Nephron progenitor cell (in vitro differentiated cells): ENCODE measurements around the gene CDKAL1.

Experiments
- DNase-seq: peaks from one replicate; pipeline ENCODE4 v3.0.0; 2021
- H3K27ac Mint-ChIP-seq: 2 replicates; pipeline ENCODE4 v1.8.0; 2021; ENCODE audit warnings: mild to moderate bottlenecking, moderate library complexity, mixed read lengths
- H3K27me3 Mint-ChIP-seq: 2 replicates; pipeline ENCODE4 v1.8.0; 2021; ENCODE audit warnings: mild to moderate bottlenecking, low read depth, mixed read lengths; ENCODE audit not compliant: poor library complexity
- H3K36me3 Mint-ChIP-seq: 2 replicates; pipeline ENCODE4 v1.8.0; 2021; ENCODE audit warnings: low read depth, mixed read lengths
- H3K4me1 Mint-ChIP-seq: 2 replicates; pipeline ENCODE4 v1.8.0; 2021; ENCODE audit warnings: mixed read lengths
- H3K4me3 Mint-ChIP-seq: 2 replicates; pipeline ENCODE4 v1.8.0; 2021; ENCODE audit warnings: mild to moderate bottlenecking, moderate library complexity, mixed read lengths
- H3K9me3 Mint-ChIP-seq: 2 replicates; pipeline ENCODE4 v1.8.0; 2021; ENCODE audit warnings: mild to moderate bottlenecking, moderate library complexity, mixed read lengths
- TF ChIP-seq, protein P1 (sequence below): fragments of 200-600 bp; sonication (generic); IDR thresholded peaks from 2 replicates; pipeline ENCODE4 v1.5.0; 2021; ENCODE audit warnings: antibody characterized with exemption

Gene CDKAL1

DNA sequence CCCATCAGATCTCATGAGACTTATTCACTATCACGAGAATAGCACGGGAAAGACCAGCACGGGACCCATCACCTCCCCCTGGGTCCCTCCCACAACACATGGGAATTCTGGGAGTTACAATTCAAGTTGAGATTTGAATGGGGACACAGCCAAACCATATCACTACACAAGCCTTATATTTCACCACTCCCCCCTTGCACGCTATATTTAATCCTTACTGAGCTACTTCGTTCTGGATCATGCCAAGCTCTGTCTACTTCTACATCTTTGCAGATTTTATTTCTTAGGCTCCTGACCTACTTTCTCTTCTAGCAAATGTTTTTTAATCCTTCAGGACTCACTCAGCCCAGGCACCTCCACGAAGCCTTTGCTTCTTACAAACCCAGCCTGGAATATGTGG, 606.7 kb downstream of the CDKAL1 start:
- TF ChIP-seq, protein P1, sequence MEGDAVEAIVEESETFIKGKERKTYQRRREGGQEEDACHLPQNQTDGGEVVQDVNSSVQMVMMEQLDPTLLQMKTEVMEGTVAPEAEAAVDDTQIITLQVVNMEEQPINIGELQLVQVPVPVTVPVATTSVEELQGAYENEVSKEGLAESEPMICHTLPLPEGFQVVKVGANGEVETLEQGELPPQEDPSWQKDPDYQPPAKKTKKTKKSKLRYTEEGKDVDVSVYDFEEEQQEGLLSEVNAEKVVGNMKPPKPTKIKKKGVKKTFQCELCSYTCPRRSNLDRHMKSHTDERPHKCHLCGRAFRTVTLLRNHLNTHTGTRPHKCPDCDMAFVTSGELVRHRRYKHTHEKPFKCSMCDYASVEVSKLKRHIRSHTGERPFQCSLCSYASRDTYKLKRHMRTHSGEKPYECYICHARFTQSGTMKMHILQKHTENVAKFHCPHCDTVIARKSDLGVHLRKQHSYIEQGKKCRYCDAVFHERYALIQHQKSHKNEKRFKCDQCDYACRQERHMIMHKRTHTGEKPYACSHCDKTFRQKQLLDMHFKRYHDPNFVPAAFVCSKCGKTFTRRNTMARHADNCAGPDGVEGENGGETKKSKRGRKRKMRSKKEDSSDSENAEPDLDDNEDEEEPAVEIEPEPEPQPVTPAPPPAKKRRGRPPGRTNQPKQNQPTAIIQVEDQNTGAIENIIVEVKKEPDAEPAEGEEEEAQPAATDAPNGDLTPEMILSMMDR, result no peak
- H3K27ac Mint-ChIP-seq, result peak overlapping the region; percentile 63
- DNase-seq, result no peak
- H3K36me3 Mint-ChIP-seq, result peaks cover 17% of the 10 kb centered on the region
- peaks cover 72% of the 10 kb centered on the region for H3K4me1 Mint-ChIP-seq
- no peaks in the 10 kb centered on the region for H3K9me3 Mint-ChIP-seq
- H3K4me3 Mint-ChIP-seq, result no peak overlapping the region
- H3K27me3 Mint-ChIP-seq, result no peaks in the 10 kb centered on the region

DNA sequence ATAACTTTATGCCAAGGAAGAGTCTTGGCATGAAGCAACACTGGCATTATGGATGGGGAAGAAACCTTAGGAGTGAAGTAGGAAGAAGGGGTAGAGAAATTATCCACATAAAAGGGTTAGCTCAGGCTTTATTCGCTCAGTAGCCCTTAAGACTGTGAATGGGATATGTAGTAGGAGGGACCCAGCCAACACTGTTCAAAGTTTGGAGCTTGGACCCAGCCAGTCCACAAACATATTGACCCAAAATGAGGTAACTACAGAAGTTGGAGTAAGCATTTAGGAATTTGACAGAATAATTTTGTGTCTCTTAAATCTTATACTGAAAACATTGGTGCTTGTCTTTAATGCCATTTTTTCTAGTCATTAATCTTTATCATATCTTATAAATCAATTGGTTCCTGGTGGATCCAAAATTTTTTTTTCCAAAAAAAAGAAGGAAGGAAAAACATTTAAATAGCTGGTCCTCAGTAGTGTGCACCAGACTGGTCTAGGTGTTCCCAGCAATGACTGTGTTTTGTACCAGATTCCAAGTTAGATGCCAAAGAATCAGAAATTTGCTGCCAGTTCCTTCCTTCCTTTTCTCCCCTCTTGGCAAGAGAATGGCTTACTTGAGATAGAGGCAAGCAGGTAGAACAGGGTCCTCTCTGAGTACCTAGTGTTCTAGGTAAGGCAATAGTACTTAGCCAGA, 607.5 kb downstream of the CDKAL1 start:
- Mint-ChIP-seq H3K36me3 (peaks cover 17% of the 10 kb centered on the region), H3K4me1 (peaks cover 64% of the 10 kb centered on the region), H3K27ac (peak overlapping the region; percentile 63), H3K27me3 (no peaks in the 10 kb centered on the region), H3K9me3 (no peaks in the 10 kb centered on the region), H3K4me3 (no peak overlapping the region)
- TF ChIP-seq, protein P1, result no peak
- no peak for DNase-seq

DNA sequence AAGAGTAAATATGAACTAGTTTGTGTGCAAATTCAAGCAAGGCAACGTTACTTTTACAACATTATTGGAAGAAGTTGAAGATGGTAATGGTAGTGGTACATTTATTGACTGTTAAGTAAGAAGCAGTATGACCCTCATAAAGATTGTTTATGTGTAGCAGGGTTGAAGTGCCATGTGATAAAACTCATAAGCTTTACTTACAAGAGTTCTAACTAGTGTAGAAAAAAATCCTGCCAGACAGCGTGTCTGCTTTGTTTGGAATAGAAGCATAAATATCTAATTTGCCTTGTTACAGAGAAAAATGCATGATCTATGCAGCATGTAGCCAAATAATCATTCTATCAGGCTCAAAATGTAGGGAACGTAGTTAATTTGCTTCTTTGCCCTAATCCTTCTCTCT, 608.5 kb downstream of the CDKAL1 start:
- Mint-ChIP-seq H3K27me3 (no peaks in the 10 kb centered on the region), H3K4me1 (peaks cover 57% of the 10 kb centered on the region), H3K36me3 (peaks cover 17% of the 10 kb centered on the region), H3K9me3 (no peaks in the 10 kb centered on the region), H3K4me3 (no peak overlapping the region), H3K27ac (no peak overlapping the region)
- TF ChIP-seq, protein P1, result no peak
- DNase-seq, result no peak

DNA sequence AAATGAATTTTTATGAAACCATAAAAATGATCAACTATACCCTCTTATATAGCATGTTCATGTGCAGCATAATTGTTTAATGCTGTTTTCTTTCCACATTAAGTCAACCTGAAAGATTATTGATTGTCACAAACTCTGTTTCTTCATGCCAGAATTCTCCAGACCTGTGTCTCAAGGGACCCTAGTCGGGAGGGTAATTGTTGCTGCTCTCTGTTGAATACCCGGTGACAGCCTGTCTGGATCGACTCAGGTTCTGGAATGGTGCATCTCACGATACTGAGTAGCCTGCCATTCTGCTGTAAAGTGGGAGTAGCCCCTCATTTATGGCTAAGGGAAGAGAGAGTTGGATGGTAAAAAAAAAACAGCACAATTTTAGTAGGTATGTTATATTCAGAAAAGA, 609.4 kb downstream of the CDKAL1 start:
- H3K27me3 Mint-ChIP-seq, result no peaks in the 10 kb centered on the region
- TF ChIP-seq, protein P1, result no peak
- H3K4me3 Mint-ChIP-seq, result no peak overlapping the region
- peaks cover 17% of the 10 kb centered on the region for H3K36me3 Mint-ChIP-seq
- peaks cover 54% of the 10 kb centered on the region for H3K4me1 Mint-ChIP-seq
- no peaks in the 10 kb centered on the region for H3K9me3 Mint-ChIP-seq
- DNase-seq, result no peak
- H3K27ac Mint-ChIP-seq, result no peak overlapping the region

DNA sequence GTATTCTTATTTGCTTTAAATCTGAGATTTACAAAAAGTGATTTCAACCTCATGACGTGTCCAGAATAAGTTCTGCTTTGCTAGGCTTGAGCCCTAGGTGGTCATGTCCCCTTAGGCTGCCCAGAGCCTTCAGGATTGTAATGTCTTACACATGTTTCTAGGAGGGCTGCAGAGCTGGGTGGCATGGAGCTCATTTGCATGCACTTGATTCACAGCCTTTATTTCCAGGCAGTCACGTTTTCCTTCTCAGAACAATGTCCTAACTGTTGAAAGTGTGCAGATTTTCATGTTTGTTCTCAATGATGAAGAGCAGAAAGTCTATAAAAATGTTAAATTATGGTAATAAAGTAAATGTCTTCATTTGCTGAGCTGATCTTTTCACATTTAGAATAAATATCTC, 610.7 kb downstream of the CDKAL1 start:
- Mint-ChIP-seq H3K9me3 (no peaks in the 10 kb centered on the region), H3K4me3 (no peak overlapping the region), H3K4me1 (peaks cover 50% of the 10 kb centered on the region), H3K27me3 (no peaks in the 10 kb centered on the region), H3K27ac (peak overlapping the region; percentile 42), H3K36me3 (peaks cover 14% of the 10 kb centered on the region)
- TF ChIP-seq, protein P1, result no peak
- DNase-seq, result no peak

DNA sequence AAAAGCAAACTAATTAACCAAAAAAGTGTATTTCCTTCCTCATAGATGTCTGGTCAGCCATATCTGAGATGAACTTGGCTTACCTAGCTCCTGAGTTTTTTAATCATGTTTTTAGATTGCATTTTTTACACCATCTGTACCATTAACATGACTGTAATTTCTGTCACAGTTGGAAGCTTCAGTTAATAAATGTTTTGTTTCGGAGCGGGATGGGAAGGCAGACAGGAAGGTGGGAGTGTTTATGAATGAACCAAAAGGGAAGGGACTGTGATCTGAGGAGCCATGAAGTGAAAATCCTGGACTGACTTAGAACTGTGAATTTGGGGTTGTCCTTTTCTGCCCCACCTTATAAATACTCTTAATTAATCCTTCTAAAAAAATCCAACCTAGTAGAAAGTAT, 613.7 kb downstream of the CDKAL1 start:
- Mint-ChIP-seq H3K36me3 (no peaks in the 10 kb centered on the region), H3K4me1 (peaks cover 44% of the 10 kb centered on the region), H3K27ac (no peak overlapping the region), H3K9me3 (no peaks in the 10 kb centered on the region), H3K27me3 (no peaks in the 10 kb centered on the region), H3K4me3 (no peak overlapping the region)
- TF ChIP-seq, protein P1, result no peak
- DNase-seq, result no peak
